GM12872 (cell line): Measurements from ENCODE around the gene PFDN1.
A peak's percentile ranks its signal among the peaks of the same experiment; 100 is the strongest.

Experiments
- CTCF ChIP-seq: IDR thresholded peaks from 3 replicates; pipeline ENCODE4 v1.5.1; 2011; ENCODE audit warnings: low read depth, mild to moderate bottlenecking, low read length, moderate library complexity; ENCODE audit not compliant: insufficient read depth

PFDN1 gene

GRCh38 chr5:140242890-140243585, 59.9 kb downstream of the PFDN1 start:
- TF ChIP-seq CTCF: no peak

GRCh38 chr5:140242099-140242498, 60.8 kb downstream of the PFDN1 start:
- TF ChIP-seq CTCF: no peak

- TF ChIP-seq CTCF: no peak
These were observed 61.8 kb downstream of the PFDN1 start for GRCh38 chr5:140240987-140241706.

- peak; percentile 86 for TF ChIP-seq CTCF
These were observed 62.8 kb downstream of the PFDN1 start for GRCh38 chr5:140239939-140240700.

- TF ChIP-seq CTCF: no peak
These were observed 63.4 kb downstream of the PFDN1 start for GRCh38 chr5:140239461-140239860.

GRCh38 chr5:140238756-140239155, 64.1 kb downstream of the PFDN1 start:
- TF ChIP-seq CTCF: no peak

- no peak for TF ChIP-seq CTCF
These were observed 65.9 kb downstream of the PFDN1 start for GRCh38 chr5:140236891-140237598.
